GM19193 (cell line): ENCODE measurements around the gene MED25.

Source experiments
- POLR2A ChIP-seq: IDR thresholded peaks from 4 replicates; pipeline ENCODE4 v1.6.1; 2011; ENCODE audit not compliant: insufficient read depth, insufficient read length; ENCODE audit errors: extremely low read depth

The MED25 gene

DNA sequence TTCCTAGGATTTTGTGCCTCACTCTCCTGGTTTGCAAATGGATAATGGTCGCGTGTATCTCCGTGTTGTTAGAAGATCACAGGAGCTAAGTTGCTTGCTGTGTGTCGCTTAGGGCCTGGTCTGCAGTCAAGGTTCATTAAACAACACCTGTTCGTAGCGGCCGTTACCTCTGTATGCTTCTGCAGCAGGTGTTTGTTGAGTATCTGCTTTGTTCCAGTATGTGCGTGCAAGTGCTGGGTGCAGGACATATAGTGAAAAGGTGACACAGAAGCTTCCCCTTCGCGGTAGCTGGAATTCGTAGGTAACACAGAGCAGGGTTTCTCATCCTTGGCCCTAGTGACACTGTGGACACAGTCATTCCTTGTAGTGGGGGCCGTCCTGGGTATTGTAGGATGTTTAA lies 5.4 kb downstream of the MED25 start:
- no peak for TF ChIP-seq POLR2A

DNA sequence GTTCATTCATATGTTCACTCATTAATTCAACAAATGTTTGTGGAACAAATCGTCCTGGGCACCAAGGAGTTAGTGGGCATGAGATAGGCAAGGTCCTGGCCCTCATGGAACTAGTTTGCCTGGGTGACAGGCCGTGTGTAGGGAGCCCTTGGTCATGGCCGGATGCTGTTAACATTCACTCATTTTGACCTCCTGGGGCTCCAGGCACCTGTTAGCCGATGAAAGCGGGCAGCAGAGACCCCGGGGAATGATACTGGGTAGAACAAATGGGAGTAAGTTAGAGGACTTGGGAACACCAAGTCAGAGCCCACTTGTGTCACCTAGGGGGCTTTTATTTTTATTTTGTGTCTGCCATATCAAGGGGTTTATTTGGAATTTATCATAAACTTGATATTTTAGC lies 6.6 kb downstream of the MED25 start:
- no peak for TF ChIP-seq POLR2A

- TF ChIP-seq POLR2A, result no peak
These were observed 8.9 kb downstream of the MED25 start for GRCh38 chr19:49827034-49827433.

- TF ChIP-seq POLR2A, result no peak
These were observed 11.1 kb downstream of the MED25 start for GRCh38 chr19:49829200-49829599.

- no peak for TF ChIP-seq POLR2A
These were observed 11.6 kb downstream of the MED25 start for GRCh38 chr19:49829721-49830120.

DNA sequence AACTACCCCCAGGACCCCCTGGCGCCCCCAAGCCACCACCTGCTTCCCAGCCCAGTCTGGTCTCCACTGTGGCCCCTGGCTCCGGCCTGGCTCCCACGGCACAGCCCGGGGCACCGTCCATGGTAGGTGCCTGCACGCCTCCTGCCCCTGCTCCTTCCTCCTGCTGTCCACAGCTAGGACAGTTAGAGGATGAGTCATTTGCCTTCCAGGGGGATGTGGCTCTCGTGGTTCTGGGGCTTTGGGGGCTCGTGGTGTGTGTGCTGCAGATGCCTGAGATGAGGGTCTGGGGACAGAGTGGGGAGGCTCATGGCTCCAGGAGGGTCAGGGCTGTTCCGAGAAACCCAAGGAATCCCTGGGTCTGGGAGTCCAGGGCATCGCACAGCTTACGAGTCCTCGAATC lies 12.7 kb downstream of the MED25 start:
- TF ChIP-seq POLR2A, result no peak

DNA sequence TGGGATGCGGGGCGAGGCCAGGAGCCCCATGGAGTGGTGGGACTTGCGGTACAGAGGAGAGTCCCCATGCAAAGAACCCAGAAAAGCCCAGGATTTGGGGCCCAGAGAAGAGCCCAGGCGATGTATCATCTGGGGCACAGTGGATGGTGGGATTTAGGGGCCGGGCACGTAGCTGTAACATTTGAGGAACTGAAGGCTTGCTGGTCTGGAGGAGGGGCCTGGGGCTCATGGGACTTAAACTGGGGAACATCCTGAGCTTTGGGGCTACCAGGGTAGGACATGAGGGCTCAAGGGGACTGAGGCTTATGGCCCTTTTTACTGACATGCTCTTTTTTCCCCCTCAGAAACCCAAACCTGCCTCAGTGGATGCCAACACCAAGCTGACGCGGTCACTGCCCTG lies 13.5 kb downstream of the MED25 start:
- TF ChIP-seq POLR2A, result no peak

- no peak for TF ChIP-seq POLR2A
These were observed 14.5 kb downstream of the MED25 start for GRCh38 chr19:49832556-49832955.

GRCh38 chr19:49833599-49833998 lies 15.5 kb downstream of the MED25 start:
- no peak for TF ChIP-seq POLR2A

DNA sequence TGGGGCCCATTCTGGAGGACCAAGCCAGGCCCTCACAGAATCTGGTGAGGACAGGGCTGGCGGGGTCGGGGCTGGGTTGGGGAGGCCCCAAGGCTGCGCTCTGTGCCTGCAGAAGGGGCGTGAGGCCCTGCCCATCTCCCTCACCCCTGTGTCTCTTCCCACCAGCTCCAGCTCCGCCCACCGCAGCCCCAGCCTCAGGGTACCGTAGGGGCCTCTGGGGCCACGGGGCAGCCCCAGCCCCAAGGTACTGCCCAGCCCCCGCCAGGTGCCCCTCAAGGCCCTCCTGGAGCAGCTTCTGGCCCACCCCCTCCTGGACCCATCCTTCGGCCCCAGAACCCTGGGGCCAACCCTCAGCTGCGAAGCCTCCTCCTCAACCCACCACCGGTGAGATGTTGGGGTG lies 17.5 kb downstream of the MED25 start:
- no peak for TF ChIP-seq POLR2A

DNA sequence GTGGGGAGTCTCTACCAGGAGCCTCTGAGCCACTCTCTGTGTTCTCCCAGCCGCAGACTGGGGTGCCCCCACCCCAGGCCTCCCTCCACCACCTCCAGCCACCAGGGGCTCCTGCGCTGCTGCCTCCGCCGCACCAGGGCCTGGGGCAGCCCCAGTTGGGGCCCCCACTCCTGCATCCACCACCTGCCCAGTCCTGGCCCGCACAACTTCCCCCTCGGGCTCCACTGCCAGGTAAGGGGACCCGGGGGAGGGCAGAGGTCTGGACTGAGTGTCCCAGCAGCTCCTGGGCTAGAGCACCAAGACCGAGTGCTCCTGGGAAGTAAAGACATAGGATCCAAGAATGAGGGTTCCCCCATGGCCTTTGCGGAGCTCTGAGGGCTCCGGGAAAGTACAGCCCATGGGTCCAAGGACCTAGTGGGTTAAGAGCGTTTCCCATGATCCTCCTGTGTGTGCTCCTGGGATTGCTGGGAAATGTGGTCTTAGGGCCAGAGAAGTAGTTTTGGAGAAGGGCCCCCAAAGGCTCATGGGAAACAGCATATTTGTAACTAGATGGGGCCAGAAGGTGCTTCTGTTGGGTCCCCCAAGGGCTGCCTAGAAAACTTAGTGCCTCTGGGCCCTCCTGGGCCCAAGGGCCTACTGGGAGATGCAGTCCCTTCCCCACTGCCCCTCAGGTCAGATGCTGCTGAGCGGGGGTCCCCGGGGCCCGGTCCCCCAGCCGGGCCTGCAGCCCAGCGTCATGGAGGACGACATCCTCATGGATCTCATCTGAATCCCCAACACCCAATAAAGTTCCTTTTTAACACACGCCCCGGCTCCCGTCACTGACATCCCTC lies 18.3 kb downstream of the MED25 start:
- TF ChIP-seq POLR2A, result no peak

GRCh38 chr19:49837009-49837310 lies 18.9 kb downstream of the MED25 start:
- no peak for TF ChIP-seq POLR2A

DNA sequence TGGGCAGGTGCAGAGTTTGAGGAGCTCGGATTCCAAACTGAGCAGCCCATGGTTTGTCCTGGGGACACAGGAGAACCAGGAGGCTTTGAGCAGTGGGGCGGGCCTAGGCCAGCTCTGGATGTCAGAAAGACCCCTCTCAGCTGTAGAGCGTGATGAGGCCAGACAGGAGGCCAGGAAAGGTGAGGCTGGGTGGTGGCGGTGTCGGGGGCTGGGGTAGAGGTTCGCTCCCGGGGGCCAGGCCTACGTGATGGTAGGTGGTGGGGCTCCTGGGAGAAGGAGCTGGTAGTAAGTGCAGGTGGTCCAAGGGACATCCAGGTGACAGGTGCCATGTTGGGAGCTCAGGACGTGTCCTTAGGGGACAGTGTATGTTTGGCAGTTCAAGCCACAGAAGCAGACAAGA lies 19.3 kb downstream of the MED25 start:
- TF ChIP-seq POLR2A, result no peak

DNA sequence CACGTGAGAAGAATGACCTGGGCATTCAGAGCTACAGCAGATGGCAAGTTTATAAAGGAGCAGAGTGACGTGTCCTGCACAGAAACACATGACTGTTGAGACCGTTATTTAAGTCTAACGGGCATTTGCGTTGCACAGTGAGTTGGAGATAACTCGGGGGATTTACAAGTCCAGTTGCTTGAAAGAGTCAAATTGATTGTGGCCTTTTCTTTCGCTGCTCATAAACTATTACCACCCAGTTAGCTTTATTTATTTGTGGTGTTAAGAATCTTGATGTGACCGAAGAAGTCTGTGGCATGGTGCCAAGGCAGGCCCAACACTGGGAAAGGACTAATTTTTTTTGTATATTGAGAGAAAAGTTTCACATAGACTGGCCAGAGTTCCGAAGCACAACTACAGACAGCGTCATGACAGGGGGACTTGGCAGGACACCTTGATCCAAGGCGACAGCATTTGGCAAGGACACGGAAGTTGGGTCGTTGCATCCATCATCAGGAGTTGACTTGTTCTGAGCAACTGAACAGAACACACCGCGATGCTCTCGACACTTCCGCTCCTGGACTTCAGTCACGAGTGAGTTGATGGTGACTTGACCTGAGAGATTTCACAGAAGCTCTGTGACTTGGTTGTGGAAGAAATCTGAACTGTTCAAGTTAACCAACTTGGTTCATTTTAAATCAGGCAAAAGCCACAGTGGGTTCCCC lies 20.9 kb downstream of the MED25 start:
- TF ChIP-seq POLR2A, result no peak

DNA sequence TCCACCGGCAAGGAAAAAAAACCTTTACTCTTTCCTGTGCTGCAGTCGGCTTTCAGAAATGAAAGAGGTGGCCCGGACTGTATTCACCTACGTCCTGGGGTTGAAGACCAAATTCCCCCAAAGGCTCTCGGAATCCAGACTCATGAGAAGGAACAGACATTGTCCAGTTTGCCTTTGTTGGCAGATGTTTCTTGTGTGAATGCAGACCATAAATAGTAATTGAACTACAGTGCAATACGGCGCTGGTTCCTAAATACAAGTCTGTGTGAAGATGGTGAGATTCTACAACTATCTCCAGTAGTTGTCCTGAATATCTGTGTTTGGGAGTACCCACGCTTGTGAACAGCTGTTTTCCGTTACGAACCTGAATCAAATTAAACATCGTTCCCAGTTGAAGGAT lies 21.6 kb downstream of the MED25 start:
- TF ChIP-seq POLR2A, result no peak

GRCh38 chr19:49840321-49840720 lies 22.2 kb downstream of the MED25 start:
- no peak for TF ChIP-seq POLR2A
